Activated B cell treated with CpG ODN at 0.5 μM for 24 hours (primary cell): ENCODE data around the gene ITGBL1. TPM values are rescaled to one million over a fixed set of nuclear protein-coding genes. Genes with fewer than 3 reads are reported as not detected.

ENCODE experiments used
- ATAC-seq: fragments of 200-7000 bp; cut with Tn5 transposase; one replicate; pipeline ENCODE4 v1.10.0; 2021; ENCODE audit warnings: low read depth, mild to moderate bottlenecking, moderate library complexity
- CTCF ChIA-PET: fragments of 350-600 bp; sonication (Branson Sonifier 250); formaldehyde crosslinking; loops from one replicate; lab custom pipeline; 2021; ENCODE audit warnings: antibody characterized with exemption; lab: Charles Lee
- POLR2A ChIA-PET: fragments of 350-600 bp; sonication (Branson Sonifier 250); formaldehyde crosslinking; loops from one replicate; lab custom pipeline; 2021; ENCODE audit warnings: antibody characterized with exemption; lab: Charles Lee
- DNase-seq: peaks from one replicate; pipeline ENCODE4 v3.0.0; 2022
- H3K27ac Mint-ChIP-seq: one replicate; pipeline ENCODE4 v1.8.0; 2020; ENCODE audit warnings: mixed read lengths
- H3K27me3 Mint-ChIP-seq: one replicate; pipeline ENCODE4 v1.8.0; 2021; ENCODE audit warnings: mixed read lengths
- H3K36me3 Mint-ChIP-seq: one replicate; pipeline ENCODE4 v1.8.0; 2021; ENCODE audit warnings: low read depth, mixed read lengths
- H3K4me1 Mint-ChIP-seq: one replicate; pipeline ENCODE4 v1.8.0; 2021; ENCODE audit warnings: mixed read lengths
- H3K4me3 Mint-ChIP-seq: one replicate; pipeline ENCODE4 v1.8.0; 2020; ENCODE audit warnings: mild to moderate bottlenecking, mixed read lengths
- H3K9me3 Mint-ChIP-seq: one replicate; pipeline ENCODE4 v1.8.0; 2020; ENCODE audit warnings: mixed read lengths
- CTCF ChIP-seq: fragments of 200-600 bp; IDR thresholded peaks from one replicate; pipeline ENCODE4 v1.8.0; 2022; ENCODE audit warnings: antibody characterized with exemption, mild to moderate bottlenecking
- intact Hi-C: fragments of 100-400 bp; cut with micrococcal nuclease; formaldehyde crosslinking; loops from one replicate; pipeline ENCODE4 v1.15.1; 2024
- total RNA-seq: library from RNA; stranded (reverse); gene quantifications from 2 replicates; pipeline ENCODE4 v1.2.3, GENCODE V29; 2022

Gene ITGBL1
- total RNA-seq, 1 donor from 2014 or later = not detected

- no peaks in the 10 kb centered on the region for H3K27me3 Mint-ChIP-seq
- H3K4me3 Mint-ChIP-seq = no peak overlapping the region
- intact Hi-C loops = no loop called here
- ChIA-PET POLR2A (no interaction called here), CTCF (no interaction called here)
- no peak for TF ChIP-seq CTCF
- H3K9me3 Mint-ChIP-seq = peaks cover 2% of the 10 kb centered on the region
- H3K27ac Mint-ChIP-seq = no peak overlapping the region
- ATAC-seq (no peak), DNase-seq (no peak)
- no peaks in the 10 kb centered on the region for H3K36me3 Mint-ChIP-seq
- H3K4me1 Mint-ChIP-seq = no peaks in the 10 kb centered on the region
Measured at GRCh38 chr13:101649488-101650126, 197.1 kb downstream of the ITGBL1 start.

GRCh38 chr13:101654883-101655282 is 202.4 kb downstream of the ITGBL1 start:
- CTCF ChIA-PET = no interaction called here

GRCh38 chr13:101655435-101655834 is 203.0 kb downstream of the ITGBL1 start:
- no peaks in the 10 kb centered on the region for H3K27me3 Mint-ChIP-seq
- TF ChIP-seq CTCF = no peak
- H3K36me3 Mint-ChIP-seq = no peaks in the 10 kb centered on the region
- ATAC-seq = no peak
- CTCF ChIA-PET = no interaction called here
- intact Hi-C loops = no loop called here
- no peak for DNase-seq
- no peak overlapping the region for H3K4me3 Mint-ChIP-seq
- H3K9me3 Mint-ChIP-seq = peaks cover 2% of the 10 kb centered on the region
- peaks cover 3% of the 10 kb centered on the region for H3K4me1 Mint-ChIP-seq
- POLR2A ChIA-PET = no interaction called here
- H3K27ac Mint-ChIP-seq = no peak overlapping the region

More at GRCh38 chr13:101654883-101655282, 202.4 kb downstream of the ITGBL1 start:
- Mint-ChIP-seq H3K4me1 (peaks cover 3% of the 10 kb centered on the region), H3K36me3 (no peaks in the 10 kb centered on the region), H3K27ac (no peak overlapping the region), H3K4me3 (no peak overlapping the region), H3K9me3 (peaks cover 2% of the 10 kb centered on the region), H3K27me3 (no peaks in the 10 kb centered on the region)
- DNase-seq (no peak), ATAC-seq (no peak)
- no peak for TF ChIP-seq CTCF
- POLR2A ChIA-PET = no interaction called here
- intact Hi-C loops = no loop called here

- Mint-ChIP-seq H3K27ac (no peak overlapping the region), H3K4me3 (no peak overlapping the region), H3K9me3 (peaks cover 1% of the 10 kb centered on the region), H3K36me3 (no peaks in the 10 kb centered on the region), H3K4me1 (no peaks in the 10 kb centered on the region), H3K27me3 (no peaks in the 10 kb centered on the region)
- ATAC-seq (no peak), DNase-seq (no peak)
- no peak for TF ChIP-seq CTCF
- ChIA-PET POLR2A (no interaction called here), CTCF (no interaction called here)
- intact Hi-C loops = no loop called here
Measured at GRCh38 chr13:101660711-101661110, 208.2 kb downstream of the ITGBL1 start.

GRCh38 chr13:101661839-101662238 is 209.4 kb downstream of the ITGBL1 start:
- H3K27ac Mint-ChIP-seq = no peak overlapping the region
- TF ChIP-seq CTCF = no peak
- no peak for ATAC-seq
- CTCF ChIA-PET = no interaction called here
- no peaks in the 10 kb centered on the region for H3K27me3 Mint-ChIP-seq
- DNase-seq = no peak
- H3K9me3 Mint-ChIP-seq = peaks cover 1% of the 10 kb centered on the region
- intact Hi-C loops = no loop called here
- no peaks in the 10 kb centered on the region for H3K4me1 Mint-ChIP-seq
- POLR2A ChIA-PET = no interaction called here
- H3K36me3 Mint-ChIP-seq = no peaks in the 10 kb centered on the region
- no peak overlapping the region for H3K4me3 Mint-ChIP-seq
